UCSD-AML1 (cell line): ENCODE data around the gene TRABD2A.

Source experiments
- DNase-seq: peaks from one replicate; lab custom pipeline; 2025; ENCODE audit not compliant: unreplicated experiment; lab: John Stamatoyannopoulos, UW

TRABD2A gene

DNA sequence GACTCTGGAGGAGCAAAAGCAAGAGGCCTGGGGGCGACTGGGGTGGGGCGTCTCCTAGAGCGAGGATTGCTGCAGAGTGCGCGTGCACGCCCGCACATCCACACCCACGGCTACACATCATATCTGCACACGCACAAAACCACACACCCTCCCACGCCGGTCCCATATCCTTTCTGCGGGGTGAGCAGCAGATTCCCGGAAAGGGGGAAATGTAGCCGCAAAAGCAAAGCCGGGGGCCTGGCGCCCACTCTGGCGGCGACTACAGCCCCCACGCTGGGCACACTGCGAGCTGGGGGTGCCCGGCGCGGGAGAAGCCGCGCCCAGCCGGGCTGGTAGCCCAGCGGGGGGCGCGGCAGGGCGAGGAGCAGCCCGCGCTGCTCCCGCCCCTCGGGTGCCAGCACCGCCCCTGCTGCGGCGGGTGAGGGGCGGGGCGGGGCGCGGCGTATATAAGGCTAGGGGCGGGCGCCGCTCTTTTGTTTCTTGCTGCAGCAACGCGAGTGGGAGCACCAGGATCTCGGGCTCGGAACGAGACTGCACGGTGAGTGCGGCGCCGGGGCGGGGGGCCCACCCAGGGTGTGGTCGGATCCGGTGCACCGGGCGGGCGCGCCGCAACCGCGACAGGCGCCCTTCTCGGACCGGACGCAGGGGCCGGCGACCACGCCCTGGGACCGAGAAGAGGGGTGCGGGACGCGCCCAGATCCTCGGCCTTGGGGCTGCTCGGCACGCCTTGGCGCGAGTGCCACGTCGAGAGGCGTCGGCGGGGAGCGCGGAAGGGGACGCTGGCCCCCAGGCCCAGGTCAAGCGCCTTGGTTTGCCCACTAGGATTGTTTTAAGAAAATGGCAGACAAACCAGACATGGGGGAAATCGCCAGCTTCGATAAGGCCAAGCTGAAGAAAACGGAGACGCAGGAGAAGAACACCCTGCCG, 24.6 kb upstream of the TRABD2A start, which contains the start of gene TMSB10:
Gene TMSB10 (plus strand): TSS at position 476 of the 927 bp plus-strand sequence.
- peak; percentile 89 for DNase-seq

DNA sequence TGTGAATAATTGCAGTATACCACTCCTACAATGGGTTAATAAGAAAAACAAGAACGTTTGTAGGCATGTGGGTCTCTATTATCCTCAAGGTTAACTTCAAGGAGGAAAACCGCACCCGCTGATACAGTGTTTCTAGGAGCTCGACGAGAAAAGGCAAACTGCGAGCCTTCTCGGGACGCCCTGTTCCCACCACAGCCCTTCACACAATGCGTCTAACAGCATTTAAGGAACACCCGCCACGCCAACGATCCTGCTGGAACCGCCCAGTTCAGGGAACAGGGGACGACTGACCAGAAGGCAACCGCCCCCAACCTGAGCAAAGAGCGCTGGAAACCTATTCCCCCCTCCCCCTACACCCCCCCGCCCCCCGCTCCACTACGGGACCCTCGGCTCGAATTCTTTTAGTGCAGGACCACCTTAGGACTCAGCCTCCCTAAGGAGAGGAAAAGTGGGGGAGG, 23.9 kb upstream of the TRABD2A start:
- DNase-seq, result peak; percentile 44

DNA sequence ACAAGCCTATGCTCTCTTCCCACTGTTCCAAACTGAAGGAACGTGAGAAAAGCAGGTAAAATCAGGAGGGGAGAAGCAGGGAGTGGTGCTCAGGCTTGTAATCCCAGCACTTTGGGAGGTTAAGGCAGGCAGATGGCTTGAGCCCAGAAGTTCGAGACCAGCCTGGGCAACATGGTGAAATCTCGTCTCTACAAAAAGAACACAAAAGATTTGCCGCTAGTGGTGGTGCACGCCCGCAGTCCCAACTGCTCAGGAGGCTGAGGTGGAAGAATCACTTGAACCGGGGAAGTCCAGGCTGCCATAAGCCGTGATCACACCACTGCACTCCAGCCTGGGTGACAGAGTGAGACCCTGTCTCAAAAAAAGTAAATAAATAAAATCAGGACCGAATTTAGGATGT, 23.3 kb upstream of the TRABD2A start:
- DNase-seq, result no peak

DNA sequence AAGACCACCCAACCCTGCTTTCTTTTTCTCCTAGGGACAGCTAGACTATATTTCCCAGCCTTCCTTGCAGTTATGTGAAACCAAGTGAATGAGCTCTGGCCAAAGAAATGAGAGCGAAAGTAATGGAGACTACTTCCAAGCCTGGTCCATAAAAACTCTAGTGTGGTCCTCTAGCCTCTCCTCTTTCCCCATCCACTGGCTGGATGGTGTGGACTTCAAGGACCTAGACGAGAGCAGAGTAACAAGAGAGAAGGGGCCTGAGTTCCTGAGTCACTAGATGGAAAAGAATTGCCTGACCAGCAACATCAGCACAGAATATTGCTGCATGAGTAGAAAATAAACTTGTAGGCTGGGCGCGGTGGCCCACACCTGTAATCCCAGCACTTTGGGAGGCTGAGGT, 21.6 kb upstream of the TRABD2A start:
- DNase-seq, result no peak

- peak; percentile 22 for DNase-seq
These were observed 20.8 kb upstream of the TRABD2A start for GRCh38 chr2:84901593-84902120.

GRCh38 chr2:84900971-84901370, 20.1 kb upstream of the TRABD2A start:
- no peak for DNase-seq

GRCh38 chr2:84899304-84900204, 18.7 kb upstream of the TRABD2A start:
- DNase-seq, result no peak

GRCh38 chr2:84897773-84898172, 16.9 kb upstream of the TRABD2A start:
- DNase-seq, result no peak

- DNase-seq, result no peak
These were observed 15.7 kb upstream of the TRABD2A start for GRCh38 chr2:84896567-84896966.

DNA sequence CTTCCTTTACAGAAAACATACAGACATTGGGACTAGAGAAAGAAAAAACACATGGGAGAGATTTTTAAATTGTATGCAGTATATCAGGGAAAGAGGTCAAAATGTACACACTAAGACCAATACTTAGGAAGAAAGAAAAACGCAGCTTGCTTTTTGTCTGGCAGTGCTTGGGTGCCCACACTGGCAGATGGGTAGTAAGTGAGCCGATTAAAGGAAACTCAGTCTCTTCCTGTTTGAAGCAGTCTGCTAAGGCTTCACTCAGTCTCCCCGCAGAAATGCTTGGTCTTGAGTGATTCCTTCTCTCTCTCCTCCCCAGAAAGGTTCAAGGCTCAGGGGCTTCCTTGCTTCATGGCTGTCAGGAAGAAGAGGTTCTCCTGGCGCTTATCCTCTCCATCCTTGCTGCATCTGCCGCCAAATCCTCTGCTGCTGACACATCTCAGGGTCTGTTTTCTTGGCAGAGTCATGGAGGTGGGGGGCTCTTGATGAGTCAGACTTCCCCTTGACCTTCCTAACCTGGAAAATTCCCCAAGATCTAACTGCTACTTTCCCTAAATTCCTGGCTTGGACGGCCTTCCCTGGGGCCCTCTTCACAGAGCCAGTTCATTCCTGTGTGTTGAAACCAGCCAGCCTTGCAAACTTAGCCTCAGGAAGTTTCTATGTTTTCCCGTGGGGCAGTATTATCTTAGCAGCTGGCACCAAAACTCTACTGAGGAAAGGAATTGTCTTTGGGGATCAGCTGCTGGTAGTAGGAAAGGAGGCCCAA, 14.1 kb upstream of the TRABD2A start:
- peak; percentile 31 for DNase-seq

- DNase-seq, result no peak
These were observed 13.3 kb upstream of the TRABD2A start for GRCh38 chr2:84894131-84894586.

GRCh38 chr2:84891355-84892010, 10.6 kb upstream of the TRABD2A start:
- peak; percentile 47 for DNase-seq

- DNase-seq, result no peak
These were observed 8.4 kb upstream of the TRABD2A start for GRCh38 chr2:84889332-84889731.

DNA sequence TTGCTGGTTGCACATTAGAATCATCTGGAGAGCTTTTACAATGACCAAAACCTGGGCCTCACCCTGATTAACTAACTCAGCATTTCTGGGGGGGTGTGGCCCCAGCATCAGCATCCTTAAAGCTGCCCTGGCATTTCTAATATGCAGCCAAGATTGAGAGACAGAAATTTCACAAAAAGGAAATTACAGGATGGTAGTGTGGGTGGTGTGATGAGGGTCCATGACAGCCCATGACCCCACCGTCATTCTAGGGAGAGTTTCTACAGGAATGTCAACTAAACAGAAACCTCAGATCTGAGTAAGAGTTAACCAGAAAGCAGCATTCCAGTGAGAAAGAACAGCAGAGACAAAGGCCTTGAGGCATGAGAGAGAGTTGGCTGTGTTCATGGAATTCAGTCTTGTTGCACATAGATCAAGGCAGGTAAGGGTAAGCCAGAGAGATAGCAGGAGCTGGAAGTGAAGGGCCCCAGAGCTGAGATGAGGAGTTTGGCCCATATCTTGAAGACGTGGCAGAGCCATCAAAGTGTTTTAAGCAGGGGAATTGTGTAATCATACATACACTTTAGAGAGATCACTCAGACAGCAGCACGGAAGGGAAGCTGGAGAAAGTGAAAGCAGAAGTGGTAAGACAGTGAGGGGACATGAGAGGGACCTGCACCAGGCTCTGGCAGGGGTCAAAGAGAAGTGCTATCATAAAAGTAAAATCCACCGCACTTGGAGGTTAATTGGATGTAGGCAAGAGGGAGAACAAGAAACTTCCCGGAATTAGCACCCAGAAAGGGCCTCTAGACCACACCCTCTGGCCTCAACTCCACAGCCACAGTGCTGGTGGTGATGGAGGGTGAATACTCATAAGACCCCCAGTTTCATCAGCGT, 7.8 kb upstream of the TRABD2A start:
- DNase-seq, result peak; percentile 50

DNA sequence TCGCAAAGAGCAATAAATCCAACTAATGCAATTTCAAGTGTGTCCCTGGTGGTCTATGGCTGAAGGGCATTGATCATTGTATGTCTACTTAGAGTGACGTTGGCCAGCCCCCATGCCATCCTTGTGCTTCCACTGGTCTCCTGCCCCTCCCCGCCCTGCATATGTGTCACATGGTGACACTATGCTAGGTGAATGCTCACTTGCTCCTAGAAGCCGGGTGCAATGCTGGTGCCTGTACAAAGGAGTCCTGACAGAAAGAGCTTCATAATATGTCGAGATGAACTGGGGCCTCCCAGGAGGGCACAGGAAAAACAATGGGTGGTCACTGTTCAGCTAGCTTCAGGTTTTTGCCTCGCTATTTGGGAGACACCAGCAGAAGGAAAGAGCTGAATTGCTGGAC, 5.9 kb upstream of the TRABD2A start:
- no peak for DNase-seq

GRCh38 chr2:84885111-84885510, 4.2 kb upstream of the TRABD2A start:
- DNase-seq, result no peak

DNA sequence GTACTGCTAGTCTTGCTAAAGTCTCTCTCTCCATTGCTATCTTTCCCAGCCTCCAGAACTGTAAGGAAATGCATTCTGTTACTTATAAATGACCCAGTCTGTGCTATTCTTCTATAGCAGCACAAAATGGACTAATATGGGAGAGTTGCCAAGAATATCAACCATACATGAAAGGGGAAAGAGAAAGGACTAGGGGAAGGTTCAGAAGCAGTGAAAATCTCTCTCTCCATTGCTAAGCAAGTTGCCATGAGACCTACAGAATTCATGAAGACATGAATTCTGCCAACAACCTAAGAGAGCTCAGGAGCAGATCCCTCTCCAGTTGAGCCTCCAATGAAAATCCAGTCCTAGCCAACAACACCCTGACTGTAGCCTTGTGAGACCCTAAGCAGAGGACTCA, 3.6 kb upstream of the TRABD2A start:
- DNase-seq, result no peak

GRCh38 chr2:84882775-84883550, 2.1 kb upstream of the TRABD2A start:
- no peak for DNase-seq
